ENCODE data around the gene SYDE2. TPM values are rescaled to one million over a fixed set of nuclear protein-coding genes. Genes with fewer than 3 reads are reported as not detected.

Gene SYDE2
- total RNA-seq, 2 donors from 2014 or later, result 12.2 to 17.5 TPM

GRCh38 chr1:85220756-85221201 lies 20.0 kb upstream of the SYDE2 start:
- Histone ChIP-seq H3K36me3 (replicated peaks in 1 of 2; ENCODE audit: insufficient read depth in 1 of 2, low read depth in 2 of 2) (no peaks in the 10 kb centered on the region), H3K9me3 (no peaks in the 10 kb centered on the region), H3K4me1 (peaks cover 37% of the 10 kb centered on the region), H3K27ac (no peak overlapping the region), H3K27me3 (no peaks in the 10 kb centered on the region), H3K4me3 (no peak overlapping the region)
- DNase-seq (no peak), ATAC-seq (no peak)
- intact Hi-C loops (cut with DNase I), result no loop called here
- 51 to 56% methylated on average over 7 of the region's 7 CpGs for WGBS, 2 donors
- no peak for TF ChIP-seq CTCF (IDR thresholded peaks at IDR 0.05)
- no peak for TF ChIP-seq POLR2A (IDR thresholded peaks at IDR 0.05)

GRCh38 chr1:85219853-85220610 lies 19.2 kb upstream of the SYDE2 start:
- 79 to 93% methylated on average over 2 of the region's 2 CpGs for WGBS, 2 donors
- Histone ChIP-seq H3K27me3 (no peaks in the 10 kb centered on the region), H3K27ac (no peak overlapping the region), H3K36me3 (replicated peaks in 1 of 2; ENCODE audit: insufficient read depth in 1 of 2, low read depth in 2 of 2) (no peaks in the 10 kb centered on the region), H3K4me3 (no peak overlapping the region), H3K9me3 (no peaks in the 10 kb centered on the region), H3K4me1 (peaks cover 30% of the 10 kb centered on the region)
- TF ChIP-seq POLR2A (IDR thresholded peaks at IDR 0.05) (no peak), CTCF (IDR thresholded peaks at IDR 0.05) (no peak)
- no peak for ATAC-seq
- DNase-seq, result no peak
- intact Hi-C loops (cut with DNase I), result no loop called here

GRCh38 chr1:85216697-85217096 lies 15.9 kb upstream of the SYDE2 start:
- intact Hi-C loops (cut with DNase I), result no loop called here
- DNase-seq, result no peak
- no peak for ATAC-seq
- no peaks in the 10 kb centered on the region for H3K9me3 ChIP-seq
- no peak overlapping the region for H3K4me3 ChIP-seq
- H3K36me3 ChIP-seq (replicated peaks in 1 of 2; ENCODE audit: insufficient read depth in 1 of 2, low read depth in 2 of 2), result no peaks in the 10 kb centered on the region
- H3K27ac ChIP-seq, result no peak overlapping the region
- no peaks in the 10 kb centered on the region for H3K4me1 ChIP-seq
- no peak for TF ChIP-seq POLR2A (IDR thresholded peaks at IDR 0.05)
- no peak for TF ChIP-seq CTCF (IDR thresholded peaks at IDR 0.05)
- H3K27me3 ChIP-seq, result no peaks in the 10 kb centered on the region

- H3K27ac ChIP-seq, result no peak overlapping the region
- no peak for TF ChIP-seq POLR2A (IDR thresholded peaks at IDR 0.05)
- no peak for TF ChIP-seq CTCF (IDR thresholded peaks at IDR 0.05)
- no peaks in the 10 kb centered on the region for H3K4me1 ChIP-seq
- no peaks in the 10 kb centered on the region for H3K27me3 ChIP-seq
- 78 to 80% methylated on average over 5 of the region's 5 CpGs for WGBS, 2 donors
- H3K9me3 ChIP-seq, result no peaks in the 10 kb centered on the region
- intact Hi-C loops (cut with DNase I), result no loop called here
- no peak overlapping the region for H3K4me3 ChIP-seq
- DNase-seq (no peak), ATAC-seq (no peak)
- no peaks in the 10 kb centered on the region for H3K36me3 ChIP-seq (replicated peaks in 1 of 2; ENCODE audit: insufficient read depth in 1 of 2, low read depth in 2 of 2)
Observed at GRCh38 chr1:85214654-85215053, 13.8 kb upstream of the SYDE2 start.

GRCh38 chr1:85208488-85208887 lies 7.7 kb upstream of the SYDE2 start:
- ATAC-seq (no peak), DNase-seq (no peak)
- Histone ChIP-seq H3K4me1 (no peaks in the 10 kb centered on the region), H3K27ac (no peak overlapping the region), H3K9me3 (no peaks in the 10 kb centered on the region), H3K27me3 (no peaks in the 10 kb centered on the region), H3K4me3 (no peak overlapping the region), H3K36me3 (replicated peaks in 1 of 2; ENCODE audit: insufficient read depth in 1 of 2, low read depth in 2 of 2) (no peaks in the 10 kb centered on the region)
- WGBS, 2 donors, result 60 to 64% methylated on average over 2 of the region's 2 CpGs
- TF ChIP-seq CTCF (IDR thresholded peaks at IDR 0.05) (no peak), POLR2A (IDR thresholded peaks at IDR 0.05) (no peak)
- intact Hi-C loops (cut with DNase I), result loop anchor here (5.0 kb wide), 1 partner anchor 44 kb away; no protein-coding TSS in a partner anchor
